K562 (cell line): ENCODE data around the gene ABCA4. TPM values are rescaled to one million over a fixed set of nuclear protein-coding genes. Genes with fewer than 3 reads are reported as not detected.

Experiments
- ATAC-seq: fragments of 200-7000 bp; cut with Tn5 transposase; 3 replicates; pipeline ENCODE4 v1.9.1; 2020; ENCODE audit warnings: moderate library complexity
- BruUV-seq: library from RNA; stranded (reverse); fragments of 400-500 nt; replicated peaks from 2 replicates; lab custom pipeline; 2021; lab: Mats Ljungman, UMichigan
- CTCF ChIA-PET: fragments of 300-600 bp; formaldehyde crosslinking; extraction: SDS; loops from one replicate; lab custom pipeline; 2021; ENCODE audit warnings: low intra/inter-chr PET ratio; lab: Yijun Ruan, JAX
- POLR2A ChIA-PET: fragments of 300-600, 350-650 bp; sonication (Branson Sonifier 250); formaldehyde crosslinking; extraction: SDS; loops from one replicate; lab custom pipeline; 2021; ENCODE audit warnings: antibody characterized with exemption, inconsistent platforms; lab: Yijun Ruan, JAX
- DNase-seq, 4 experiments: peaks; one replicate each; pipeline versions ENCODE4 v3.0.0 to v3.0.0-alpha.2; 2011 to 2018; ENCODE audit warnings: low spot score in 3 of 4, mixed read lengths in 3 of 4; ENCODE audit errors: extremely low read depth in 1 of 4
- FAIRE-seq: peaks from 2 replicates; lab custom pipeline; 2011; peaks lifted over from hg19 to GRCh38; lab: Jason Lieb, UNC
- H2AFZ ChIP-seq: 2 replicates; pipeline ENCODE4 v1.6.0; 2011; ENCODE audit warnings: low read depth, low read length, control low read depth, inconsistent platforms
- H3K27ac ChIP-seq: fragments of 200-600 bp; 3 replicates; pipeline ENCODE4 v1.8.0; 2011; ENCODE audit warnings: low read depth, mild to moderate bottlenecking, control low read depth, inconsistent platforms, low read length, moderate library complexity, mixed read lengths; ENCODE audit errors: extremely low read depth
- H3K27me3 ChIP-seq, 2 experiments: fragments of 300-600 bp in 1 of 2; 2 replicates in 1 of 2; 3 replicates in 1 of 2; pipeline versions ENCODE4 v1.6.0 to v1.8.0; 2011; ENCODE audit warnings: inconsistent platforms in 2 of 2, low read length in 2 of 2, mild to moderate bottlenecking in 1 of 2, mixed read lengths in 1 of 2, moderate library complexity in 1 of 2; ENCODE audit not compliant: control insufficient read depth in 2 of 2, insufficient read depth in 2 of 2
- H3K36me3 ChIP-seq: fragments of 300-600 bp; 3 replicates; pipeline ENCODE4 v1.8.0; 2011; ENCODE audit warnings: mild to moderate bottlenecking, low read length, inconsistent platforms; ENCODE audit not compliant: control insufficient read depth, insufficient read depth
- H3K4me1 ChIP-seq, 2 experiments: fragments of 200-600 bp in 1 of 2; replicated peaks in 1 of 2; 2 replicates in 1 of 2; 3 replicates in 1 of 2; pipeline versions ENCODE4 v1.5.1 to v1.8.0; 2011; ENCODE audit warnings: inconsistent platforms in 2 of 2, low read length in 2 of 2, mild to moderate bottlenecking in 1 of 2, mixed read lengths in 1 of 2, moderate library complexity in 1 of 2; ENCODE audit not compliant: control insufficient read depth in 2 of 2, insufficient read depth in 2 of 2
- H3K4me2 ChIP-seq: 2 replicates; pipeline ENCODE4 v1.6.1; 2011; ENCODE audit warnings: low read length, control low read depth, inconsistent platforms, mixed read lengths; ENCODE audit not compliant: insufficient read depth
- H3K4me3 ChIP-seq: fragments of 200-600 bp; sonication (generic), shearing (Covaris generic); 2 replicates; pipeline ENCODE4 v1.5.1; 2016; ENCODE audit warnings: control low read depth, inconsistent platforms
- H3K79me2 ChIP-seq: fragments of 200-600 bp; 3 replicates; pipeline ENCODE4 v1.8.0; 2011; ENCODE audit warnings: low read length, inconsistent platforms; ENCODE audit not compliant: control insufficient read depth, insufficient read depth
- H3K9ac ChIP-seq, 2 experiments: 2 replicates each; pipeline versions ENCODE4 v1.6.0 to v1.6.1; 2011; ENCODE audit warnings: low read depth in 2 of 2, low read length in 2 of 2, control low read depth in 1 of 2, inconsistent platforms in 1 of 2, mild to moderate bottlenecking in 1 of 2, mixed read lengths in 1 of 2; ENCODE audit not compliant: insufficient read depth in 1 of 2
- H3K9me1 ChIP-seq: one replicate; pipeline ENCODE4 v1.6.0; 2011; ENCODE audit warnings: inconsistent platforms, mild to moderate bottlenecking, low read length, moderate library complexity; ENCODE audit not compliant: control insufficient read depth, insufficient read depth
- H3K9me3 ChIP-seq: replicated peaks from 2 replicates; pipeline ENCODE4 v1.5.1; 2011; ENCODE audit warnings: low read depth, low read length, inconsistent platforms; ENCODE audit not compliant: control insufficient read depth, insufficient read depth
- H4K20me1 ChIP-seq: replicated peaks from 2 replicates; pipeline ENCODE4 v1.6.1; 2011; ENCODE audit warnings: low read length, inconsistent platforms, mixed read lengths; ENCODE audit not compliant: control insufficient read depth, insufficient read depth
- NFE2 ChIP-seq: IDR thresholded peaks from 2 replicates; pipeline ENCODE4 v1.6.1; 2014; ENCODE audit warnings: antibody characterized with exemption, low read depth
- NFIC ChIP-seq: fragments of 450-650 bp; IDR thresholded peaks from 2 replicates; pipeline ENCODE4 v1.6.1; 2017; ENCODE audit warnings: mild to moderate bottlenecking, inconsistent platforms
- PRPF4 ChIP-seq: fragments of 200-400 bp; formaldehyde crosslinking; IDR thresholded peaks from one replicate; pipeline ENCODE4 v1.6.1; 2017; ENCODE audit warnings: low read length, low read depth, mild to moderate bottlenecking; ENCODE audit not compliant: insufficient read depth, poor library complexity, severe bottlenecking
- SLC30A9 ChIP-seq: fragments of 250-450 bp; sonication (Bioruptor Pico); IDR thresholded peaks from 2 replicates; pipeline ENCODE4 v1.8.0; 2022; ENCODE audit warnings: mild to moderate bottlenecking, moderate library complexity
- WGBS: fragments of 100-300 bp; shearing (Covaris generic); methylation state at CpG from one replicate; pipeline ENCODE4 v1.1.6; 2016; ENCODE audit warnings: low coverage, mixed read lengths; ENCODE audit not compliant: insufficient coverage; ENCODE audit errors: missing lambda C conversion rate; 5-methylcytosine and 5-hydroxymethylcytosine counted together
- in situ Hi-C: fragments of 300-500 bp; cut with MboI; formaldehyde crosslinking; loops from 4 replicates; pipeline ENCODE4 v1.15.0; 2018; ENCODE audit warnings: inconsistent platforms, mixed read lengths
- intact Hi-C: fragments of 100-400 bp; cut with micrococcal nuclease; formaldehyde crosslinking; loops from 2 replicates; pipeline ENCODE4 v1.14.2; 2022
- polyA plus RNA-seq, 8 experiments: library from polyadenylated mRNA; depleted of rRNA in 4 of 8; stranded (reverse) in 5 of 8; unstranded in 3 of 8; fragments of >200 nt; fragmentation: Nextera tagmentation in 2 of 8; fragmentation: Illumina TruSeq in 1 of 8; extraction: Ambion mirVana in 2 of 8; extraction: Trizol in 1 of 8; gene quantifications; 2 replicates each; pipeline versions ENCODE4 v1.2.1 to v1.2.3, GENCODE V29; 2011 to 2014; ENCODE audit warnings: inconsistent platforms in 1 of 8, missing spikeins in 1 of 8
- total RNA-seq, 7 experiments: library from RNA; depleted of rRNA in 6 of 7; stranded (reverse); fragments of >200 nt in 6 of 7; fragmentation: Illumina TruSeq in 2 of 7; extraction: Trizol in 2 of 7; gene quantifications; 2 replicates each; pipeline versions ENCODE4 v1.2.1 to v1.2.3, GENCODE V29; 2011 to 2021; ENCODE audit warnings: low replicate concordance in 1 of 7
- TF ChIP-seq, protein P1 (sequence below): sonication (generic); formaldehyde crosslinking; IDR thresholded peaks from 2 replicates; pipeline ENCODE4 v1.8.1; 2022; ENCODE audit warnings: missing genetic modification reagents

Gene ABCA4
- total and polyA plus RNA-seq, 9 of the 15 experiments (the other 6 are each of a cell fraction or from before 2014, with no cell fraction given) = 0.01 to 0.04 TPM; not detected in 7

DNA sequence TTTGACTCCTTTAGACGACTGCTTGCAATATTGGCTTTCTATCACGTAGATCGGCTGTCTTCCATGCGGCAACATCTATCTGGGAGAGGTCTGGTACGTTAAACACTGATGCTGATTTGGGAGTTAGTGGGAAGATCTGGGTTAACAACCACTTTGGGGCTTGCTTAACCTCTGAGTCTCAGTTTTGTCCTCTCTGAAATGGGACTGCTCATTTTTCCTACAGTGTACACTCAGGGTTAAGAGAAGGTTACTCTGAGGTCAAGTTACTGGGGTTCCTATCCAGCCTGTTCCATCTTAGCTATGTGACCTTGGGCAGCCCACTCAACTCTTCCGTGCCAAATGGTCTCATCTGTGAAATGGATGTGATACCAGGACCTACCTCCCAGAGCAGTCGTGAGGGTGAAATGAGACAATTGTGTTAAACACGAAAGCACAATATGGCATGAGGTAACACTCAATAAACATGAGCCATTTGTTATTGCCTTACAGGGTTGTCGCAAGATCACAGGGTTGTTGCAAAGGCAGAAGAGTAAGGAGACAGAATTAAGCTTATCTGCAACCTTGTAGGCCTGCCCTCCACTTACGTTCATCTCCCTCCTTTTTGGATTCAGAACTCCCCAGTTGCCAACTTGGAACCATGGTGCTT, 5.6 kb downstream of the ABCA4 start (continued):
- TF ChIP-seq, protein P1, sequence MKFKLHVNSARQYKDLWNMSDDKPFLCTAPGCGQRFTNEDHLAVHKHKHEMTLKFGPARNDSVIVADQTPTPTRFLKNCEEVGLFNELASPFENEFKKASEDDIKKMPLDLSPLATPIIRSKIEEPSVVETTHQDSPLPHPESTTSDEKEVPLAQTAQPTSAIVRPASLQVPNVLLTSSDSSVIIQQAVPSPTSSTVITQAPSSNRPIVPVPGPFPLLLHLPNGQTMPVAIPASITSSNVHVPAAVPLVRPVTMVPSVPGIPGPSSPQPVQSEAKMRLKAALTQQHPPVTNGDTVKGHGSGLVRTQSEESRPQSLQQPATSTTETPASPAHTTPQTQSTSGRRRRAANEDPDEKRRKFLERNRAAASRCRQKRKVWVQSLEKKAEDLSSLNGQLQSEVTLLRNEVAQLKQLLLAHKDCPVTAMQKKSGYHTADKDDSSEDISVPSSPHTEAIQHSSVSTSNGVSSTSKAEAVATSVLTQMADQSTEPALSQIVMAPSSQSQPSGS (CRISPR knock-in tag) = no peak
- no peak for TF ChIP-seq NFE2
- no peak for TF ChIP-seq PRPF4
- TF ChIP-seq NFIC = no peak
- TF ChIP-seq, all 486 proteins: peak for 0

DNA sequence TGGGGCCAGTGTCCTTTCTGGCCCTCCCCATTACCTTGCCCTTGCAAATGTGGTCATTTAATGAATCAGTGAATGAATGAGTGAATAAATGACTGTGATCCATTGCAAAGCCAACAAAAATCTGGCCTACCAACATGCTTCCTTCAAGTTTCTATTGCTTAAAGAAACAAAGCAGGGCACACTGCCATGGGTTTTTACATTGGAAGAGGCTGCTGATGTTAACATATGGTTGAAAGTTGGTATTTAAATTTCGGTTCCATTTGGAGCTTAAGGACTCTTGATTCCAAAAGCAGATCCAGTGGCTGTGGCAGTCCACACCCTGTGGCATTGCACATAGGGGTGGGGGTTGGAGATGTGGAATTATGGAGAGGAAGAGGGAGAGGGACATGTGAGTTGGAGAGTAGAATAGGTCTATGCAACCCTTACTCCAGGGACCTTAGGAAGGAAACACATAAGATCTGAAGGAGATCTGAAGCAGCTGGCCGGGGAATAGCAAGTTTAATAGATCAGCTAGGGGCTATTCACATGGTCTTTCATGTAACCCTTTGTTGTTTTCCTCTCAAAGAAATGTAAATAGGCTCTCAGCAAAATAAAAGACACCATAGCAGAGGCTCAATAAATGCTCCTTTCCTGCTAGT, 7.2 kb downstream of the ABCA4 start:
- H3K4me1 ChIP-seq = no peaks in the 10 kb centered on the region
- CTCF ChIA-PET = no interaction called here

More for the DNA sequence above, 7.2 kb downstream of the ABCA4 start:
- no peaks in the 10 kb centered on the region for H3K79me2 ChIP-seq
- H3K9ac ChIP-seq = no peak overlapping the region
- intact Hi-C loops (no loop called here), in situ Hi-C loops (no loop called here)
- FAIRE-seq (no peak), ATAC-seq (no peak), DNase-seq (no peak)
- H4K20me1 ChIP-seq = no peaks in the 10 kb centered on the region
- POLR2A ChIA-PET = no interaction called here
- no peak overlapping the region for H2AFZ ChIP-seq
- no peaks in the 10 kb centered on the region for H3K9me3 ChIP-seq
- H3K27ac ChIP-seq = no peak overlapping the region
- no peak for TF ChIP-seq SLC30A9 (CRISPR knock-in tag)
- H3K4me3 ChIP-seq = no peak overlapping the region
- no peaks in the 10 kb centered on the region for H3K36me3 ChIP-seq
- 0% methylated on average over 2 of the region's 2 CpGs for WGBS
- H3K4me2 ChIP-seq = no peak overlapping the region
- H3K9me1 ChIP-seq = no peaks in the 10 kb centered on the region
- no TSS peak for BruUV-seq
- H3K27me3 ChIP-seq = peaks cover 9 to 43% of the 10 kb centered on the region in 2 experiments
